SKM-1 treated with dmso at 0.1 percent for 144 hours (cell line): ENCODE data around the gene LMO1.

ENCODE experiments used
- DNase-seq: peaks from one replicate; lab custom pipeline; 2025; ENCODE audit not compliant: unreplicated experiment; lab: John Stamatoyannopoulos, UW

Gene LMO1

GRCh38 chr11:8288824-8289491 lies 25.3 kb upstream of the LMO1 start:
- no peak for DNase-seq

- DNase-seq = no peak
Observed at GRCh38 chr11:8288166-8288772, 24.6 kb upstream of the LMO1 start.

- DNase-seq = no peak
Observed at GRCh38 chr11:8287703-8288102, 24.0 kb upstream of the LMO1 start.

- DNase-seq = no peak
Observed at GRCh38 chr11:8287297-8287696, 23.6 kb upstream of the LMO1 start.

GRCh38 chr11:8286886-8287285 lies 23.2 kb upstream of the LMO1 start:
- no peak for DNase-seq

GRCh38 chr11:8285796-8286195 lies 22.1 kb upstream of the LMO1 start:
- DNase-seq = no peak

GRCh38 chr11:8285228-8285627 lies 21.6 kb upstream of the LMO1 start:
- DNase-seq = no peak

GRCh38 chr11:8283465-8284230 lies 20.0 kb upstream of the LMO1 start:
- peak; percentile 10 for DNase-seq

- DNase-seq = no peak
Observed at GRCh38 chr11:8283100-8283464, 19.4 kb upstream of the LMO1 start.

GRCh38 chr11:8282631-8283030 lies 19.0 kb upstream of the LMO1 start:
- no peak for DNase-seq

- DNase-seq = no peak
Observed at GRCh38 chr11:8281266-8281665, 17.6 kb upstream of the LMO1 start.

- no peak for DNase-seq
Observed at GRCh38 chr11:8277691-8278090, 14.0 kb upstream of the LMO1 start.

- DNase-seq = no peak
Observed at GRCh38 chr11:8276528-8276927, 12.8 kb upstream of the LMO1 start.

GRCh38 chr11:8273287-8273686 lies 9.6 kb upstream of the LMO1 start:
- DNase-seq = no peak

GRCh38 chr11:8271106-8271886 lies 7.6 kb upstream of the LMO1 start:
- DNase-seq = no peak

GRCh38 chr11:8269636-8270035 lies 6.0 kb upstream of the LMO1 start:
- no peak for DNase-seq

GRCh38 chr11:8268530-8269400 lies 5.1 kb upstream of the LMO1 start:
- DNase-seq = no peak

GRCh38 chr11:8267831-8268529 lies 4.3 kb upstream of the LMO1 start:
- DNase-seq = no peak

GRCh38 chr11:8267280-8267679 lies 3.6 kb upstream of the LMO1 start:
- DNase-seq = no peak
